Liver (tissue), 9 donors: ENCODE results near the gene AQP12A. TPM values are rescaled to one million over a fixed set of nuclear protein-coding genes. Genes with fewer than 3 reads are reported as not detected.

Experiments used
- DNase-seq: peaks from one replicate; pipeline ENCODE4 v3.0.0-alpha.2; 2017; ENCODE audit warnings: low spot score
- H3K27ac ChIP-seq, 2 donors: one replicate each; pipeline ENCODE4 v1.7.0; 2013; ENCODE audit warnings: inconsistent platforms in 2 of 2, low read length in 2 of 2, control low read depth in 1 of 2, low read depth in 1 of 2, mild to moderate bottlenecking in 1 of 2
- H3K27me3 ChIP-seq, 4 donors: one replicate each; pipeline versions ENCODE4 v1.6.1 to v1.7.0; 2013; ENCODE audit warnings: low read length in 3 of 4, inconsistent platforms in 1 of 4, mild to moderate bottlenecking in 1 of 4, moderate library complexity in 1 of 4; ENCODE audit not compliant: control insufficient read depth in 4 of 4, insufficient read depth in 4 of 4
- H3K36me3 ChIP-seq, 4 donors: one replicate each; pipeline versions ENCODE4 v1.6.1 to v1.7.0; 2013; ENCODE audit warnings: low read length in 3 of 4, mild to moderate bottlenecking in 3 of 4, low read depth in 1 of 4, moderate library complexity in 1 of 4; ENCODE audit not compliant: control insufficient read depth in 4 of 4, insufficient read depth in 3 of 4
- H3K4me1 ChIP-seq, 4 donors: one replicate each; pipeline versions ENCODE4 v1.6.1 to v1.7.0; 2013; ENCODE audit warnings: low read length in 3 of 4, mild to moderate bottlenecking in 3 of 4, moderate library complexity in 1 of 4; ENCODE audit not compliant: control insufficient read depth in 4 of 4, insufficient read depth in 4 of 4
- H3K4me3 ChIP-seq, 3 donors: one replicate each; pipeline versions ENCODE4 v1.6.1 to v1.7.0; 2013; ENCODE audit warnings: low read length in 3 of 3, control low read depth in 1 of 3, low read depth in 1 of 3, mild to moderate bottlenecking in 1 of 3
- H3K9ac ChIP-seq, 2 donors: one replicate each; pipeline ENCODE4 v1.7.0; 2013; ENCODE audit warnings: low read length in 2 of 2, mild to moderate bottlenecking in 2 of 2, moderate library complexity in 2 of 2, control low read depth in 1 of 2, low read depth in 1 of 2
- H3K9me3 ChIP-seq, 4 donors: one replicate each; pipeline versions ENCODE4 v1.6.1 to v1.7.0; 2013; ENCODE audit warnings: low read length in 3 of 4; ENCODE audit not compliant: control insufficient read depth in 4 of 4
- ATF3 ChIP-seq: IDR thresholded peaks from 2 replicates; pipeline ENCODE4 v1.6.1; 2016; ENCODE audit warnings: antibody characterized with exemption
- CTCF ChIP-seq: fragments of 150-350 bp; IDR thresholded peaks from 2 replicates; pipeline ENCODE4 v1.5.1; 2017; ENCODE audit warnings: improper control_type of control experiment, low read depth, low read length; ENCODE audit not compliant: missing input control
- EGR1 ChIP-seq, 2 donors: IDR thresholded peaks; 2 replicates each; pipeline ENCODE4 v1.6.1; 2016 to 2018; ENCODE audit warnings: antibody characterized with exemption in 2 of 2, low read depth in 2 of 2
- FOXA1 ChIP-seq: IDR thresholded peaks from 2 replicates; pipeline ENCODE4 v1.6.1; 2016; ENCODE audit warnings: antibody characterized with exemption
- FOXA2 ChIP-seq: IDR thresholded peaks from 2 replicates; pipeline ENCODE4 v1.6.1; 2016; ENCODE audit warnings: antibody characterized with exemption
- HNF4G ChIP-seq: IDR thresholded peaks from 2 replicates; pipeline ENCODE4 v1.6.1; 2016; ENCODE audit warnings: antibody characterized with exemption
- MAX ChIP-seq: IDR thresholded peaks from 2 replicates; pipeline ENCODE4 v1.6.1; 2016; ENCODE audit warnings: antibody characterized with exemption
- RXRA ChIP-seq, 2 donors: IDR thresholded peaks; 2 replicates each; pipeline ENCODE4 v1.6.1; 2017 to 2018; ENCODE audit warnings: antibody characterized with exemption in 2 of 2, mild to moderate bottlenecking in 1 of 2
- TAF1 ChIP-seq: conservative IDR thresholded peaks from 2 replicates; pipeline ENCODE4 v1.6.1; 2016; ENCODE audit warnings: antibody characterized with exemption, mild to moderate bottlenecking
- YY1 ChIP-seq: IDR thresholded peaks from 2 replicates; pipeline ENCODE4 v1.6.1; 2016; ENCODE audit warnings: antibody characterized with exemption, mild to moderate bottlenecking
- WGBS: extraction: QIAGEN DNeasy Blood & Tissue Kit; methylation state at CpG from one replicate; pipeline ENCODE4 v1.1.7; 2013; 5-methylcytosine and 5-hydroxymethylcytosine counted together
- polyA plus RNA-seq, 2 donors: library from polyadenylated mRNA; stranded (reverse) in 1 of 2; unstranded in 1 of 2; fragments of 200-250 nt in 1 of 2; fragments of >200 nt in 1 of 2; fragmentation: Nextera tagmentation in 1 of 2; extraction: Ambion mirVana in 1 of 2; gene quantifications; one replicate each; pipeline versions ENCODE4 v1.2.1 to v1.2.3, GENCODE V29; 2013 to 2015
- total RNA-seq, 2 donors: library from RNA; depleted of rRNA; stranded (reverse); fragments of >200 nt; gene quantifications; one replicate each; pipeline ENCODE4 v1.2.3, GENCODE V29; 2014
- TF ChIP-seq, protein P1 (sequence below): IDR thresholded peaks from 2 replicates; pipeline ENCODE4 v1.6.1; 2016; ENCODE audit warnings: antibody characterized with exemption, mild to moderate bottlenecking
- TF ChIP-seq, protein P2 (sequence below): IDR thresholded peaks from 2 replicates; pipeline ENCODE4 v1.6.1; 2016; ENCODE audit warnings: antibody characterized with exemption
- donor health status: healthy.
- donor health status: healthy.
- donor health status: healthy.
- donor health status: healthy.
- donor health status: healthy.

Gene AQP12A
- total and polyA plus RNA-seq, 4 donors: not detected

DNA sequence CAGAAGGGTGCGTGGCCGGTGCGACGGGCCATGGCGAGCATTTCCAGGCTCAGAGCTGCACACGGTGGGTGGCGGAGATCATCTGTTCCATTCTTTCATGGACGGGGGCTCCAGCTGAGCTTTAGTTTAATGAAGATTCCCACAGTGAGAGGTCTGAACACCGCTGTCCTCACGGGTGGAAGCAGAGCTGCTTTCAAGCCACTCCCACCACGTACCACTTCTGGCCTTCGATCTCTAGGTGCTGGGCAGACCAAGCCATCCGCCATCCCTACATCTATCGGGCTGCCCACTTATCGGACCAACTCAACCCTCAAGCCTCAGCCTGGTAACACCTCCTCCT is 47.9 kb upstream of the AQP12A start:
- WGBS: 78% methylated on average over 15 of the region's 15 CpGs
- Histone ChIP-seq H3K36me3 (no peaks in the 10 kb centered on the region), H3K9me3 (no peaks in the 10 kb centered on the region), H3K9ac (no peak overlapping the region), H3K4me1 (no peaks in the 10 kb centered on the region), H3K27ac (no peak overlapping the region), H3K4me3 (no peak overlapping the region), H3K27me3 (no peaks in the 10 kb centered on the region)
- no peak for DNase-seq
- no peak for TF ChIP-seq TAF1
- TF ChIP-seq FOXA2: no peak
- TF ChIP-seq RXRA (IDR thresholded peaks at IDR 0.05): no peak
- no peak for TF ChIP-seq ATF3
- TF ChIP-seq YY1: no peak
- TF ChIP-seq FOXA1: no peak
- TF ChIP-seq, protein P1, sequence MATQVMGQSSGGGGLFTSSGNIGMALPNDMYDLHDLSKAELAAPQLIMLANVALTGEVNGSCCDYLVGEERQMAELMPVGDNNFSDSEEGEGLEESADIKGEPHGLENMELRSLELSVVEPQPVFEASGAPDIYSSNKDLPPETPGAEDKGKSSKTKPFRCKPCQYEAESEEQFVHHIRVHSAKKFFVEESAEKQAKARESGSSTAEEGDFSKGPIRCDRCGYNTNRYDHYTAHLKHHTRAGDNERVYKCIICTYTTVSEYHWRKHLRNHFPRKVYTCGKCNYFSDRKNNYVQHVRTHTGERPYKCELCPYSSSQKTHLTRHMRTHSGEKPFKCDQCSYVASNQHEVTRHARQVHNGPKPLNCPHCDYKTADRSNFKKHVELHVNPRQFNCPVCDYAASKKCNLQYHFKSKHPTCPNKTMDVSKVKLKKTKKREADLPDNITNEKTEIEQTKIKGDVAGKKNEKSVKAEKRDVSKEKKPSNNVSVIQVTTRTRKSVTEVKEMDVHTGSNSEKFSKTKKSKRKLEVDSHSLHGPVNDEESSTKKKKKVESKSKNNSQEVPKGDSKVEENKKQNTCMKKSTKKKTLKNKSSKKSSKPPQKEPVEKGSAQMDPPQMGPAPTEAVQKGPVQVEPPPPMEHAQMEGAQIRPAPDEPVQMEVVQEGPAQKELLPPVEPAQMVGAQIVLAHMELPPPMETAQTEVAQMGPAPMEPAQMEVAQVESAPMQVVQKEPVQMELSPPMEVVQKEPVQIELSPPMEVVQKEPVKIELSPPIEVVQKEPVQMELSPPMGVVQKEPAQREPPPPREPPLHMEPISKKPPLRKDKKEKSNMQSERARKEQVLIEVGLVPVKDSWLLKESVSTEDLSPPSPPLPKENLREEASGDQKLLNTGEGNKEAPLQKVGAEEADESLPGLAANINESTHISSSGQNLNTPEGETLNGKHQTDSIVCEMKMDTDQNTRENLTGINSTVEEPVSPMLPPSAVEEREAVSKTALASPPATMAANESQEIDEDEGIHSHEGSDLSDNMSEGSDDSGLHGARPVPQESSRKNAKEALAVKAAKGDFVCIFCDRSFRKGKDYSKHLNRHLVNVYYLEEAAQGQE: no peak
- TF ChIP-seq MAX: no peak

DNA sequence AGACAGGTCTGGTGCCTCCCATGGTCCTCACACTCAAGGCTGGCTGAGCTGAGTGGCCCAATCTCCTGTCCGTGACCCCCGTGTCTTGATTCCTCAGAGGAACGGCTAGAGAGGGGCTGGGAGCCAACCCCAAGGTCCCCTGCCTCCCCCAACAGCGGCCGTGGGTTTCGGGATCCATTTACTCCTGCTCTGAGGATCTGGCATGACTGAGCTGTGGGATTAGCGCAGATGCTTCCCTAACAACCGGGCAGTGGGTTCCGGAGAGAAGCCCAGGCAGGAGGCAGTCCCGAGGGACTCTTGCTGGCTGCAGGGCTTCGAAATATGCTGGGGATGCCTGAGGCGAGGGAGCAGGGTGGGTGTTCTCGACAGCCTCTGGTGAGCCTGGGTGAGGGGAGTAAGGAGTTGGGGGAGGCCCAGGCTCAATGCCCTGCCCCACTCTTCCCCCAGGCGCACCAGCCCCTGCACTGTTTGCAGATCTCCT is 47.5 kb upstream of the AQP12A start:
- no peak overlapping the region for H3K27ac ChIP-seq
- no peak overlapping the region for H3K4me3 ChIP-seq
- no peak overlapping the region for H3K9ac ChIP-seq
- no peaks in the 10 kb centered on the region for H3K27me3 ChIP-seq
- TF ChIP-seq FOXA2: no peak
- no peak for TF ChIP-seq TAF1
- TF ChIP-seq CTCF: no peak
- TF ChIP-seq YY1: no peak
- no peak for TF ChIP-seq EGR1 (IDR thresholded peaks at IDR 0.05; ENCODE audit: low read depth in 2 of 2)
- TF ChIP-seq MAX: no peak
- TF ChIP-seq, protein P2, sequence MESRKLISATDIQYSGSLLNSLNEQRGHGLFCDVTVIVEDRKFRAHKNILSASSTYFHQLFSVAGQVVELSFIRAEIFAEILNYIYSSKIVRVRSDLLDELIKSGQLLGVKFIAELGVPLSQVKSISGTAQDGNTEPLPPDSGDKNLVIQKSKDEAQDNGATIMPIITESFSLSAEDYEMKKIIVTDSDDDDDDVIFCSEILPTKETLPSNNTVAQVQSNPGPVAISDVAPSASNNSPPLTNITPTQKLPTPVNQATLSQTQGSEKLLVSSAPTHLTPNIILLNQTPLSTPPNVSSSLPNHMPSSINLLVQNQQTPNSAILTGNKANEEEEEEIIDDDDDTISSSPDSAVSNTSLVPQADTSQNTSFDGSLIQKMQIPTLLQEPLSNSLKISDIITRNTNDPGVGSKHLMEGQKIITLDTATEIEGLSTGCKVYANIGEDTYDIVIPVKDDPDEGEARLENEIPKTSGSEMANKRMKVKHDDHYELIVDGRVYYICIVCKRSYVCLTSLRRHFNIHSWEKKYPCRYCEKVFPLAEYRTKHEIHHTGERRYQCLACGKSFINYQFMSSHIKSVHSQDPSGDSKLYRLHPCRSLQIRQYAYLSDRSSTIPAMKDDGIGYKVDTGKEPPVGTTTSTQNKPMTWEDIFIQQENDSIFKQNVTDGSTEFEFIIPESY: no peak
- no peak for TF ChIP-seq HNF4G
- 70% methylated on average over 14 of the region's 14 CpGs for WGBS
- no peaks in the 10 kb centered on the region for H3K4me1 ChIP-seq
- no peak for DNase-seq
- no peaks in the 10 kb centered on the region for H3K36me3 ChIP-seq
- no peaks in the 10 kb centered on the region for H3K9me3 ChIP-seq
